NCI-H1930 (cell line): Measurements from ENCODE around the gene TRIM44.
"Not testable (repeated sequence)": the region's sequence is repeated elsewhere in the genome, so short reads cannot be mapped to it uniquely, and the experiment has no call there.

Source experiments
- DNase-seq, 2 experiments: peaks; one replicate each; lab custom pipeline; 2025; lab: John Stamatoyannopoulos, UW

The TRIM44 gene

GRCh38 chr11:35633827-35634423, 28.6 kb upstream of the TRIM44 start:
- no peak for DNase-seq

- DNase-seq, result no peak
These were observed 26.6 kb upstream of the TRIM44 start for GRCh38 chr11:35635933-35636332.

GRCh38 chr11:35639591-35640179, 22.9 kb upstream of the TRIM44 start:
- peak in 1 of 2 experiments; percentile 55 for DNase-seq

GRCh38 chr11:35641171-35641897, 21.2 kb upstream of the TRIM44 start:
- DNase-seq, result peak in 1 of 2 experiments; percentile 54

GRCh38 chr11:35641964-35642363, 20.6 kb upstream of the TRIM44 start:
- DNase-seq, result no peak

GRCh38 chr11:35647421-35648093, 15.0 kb upstream of the TRIM44 start:
- DNase-seq, result peak; percentile 37 to 52

GRCh38 chr11:35650006-35650405, 12.6 kb upstream of the TRIM44 start:
- DNase-seq, result no peak

GRCh38 chr11:35650467-35650866, 12.1 kb upstream of the TRIM44 start:
- DNase-seq, result no peak

GRCh38 chr11:35651263-35651662, 11.3 kb upstream of the TRIM44 start:
- DNase-seq, result no peak

GRCh38 chr11:35652786-35653185, 9.8 kb upstream of the TRIM44 start:
- DNase-seq, result not testable (repeated sequence)

- no peak for DNase-seq
These were observed 7.9 kb upstream of the TRIM44 start for GRCh38 chr11:35654711-35655110.

GRCh38 chr11:35655254-35655653, 7.3 kb upstream of the TRIM44 start:
- DNase-seq, result no peak

- DNase-seq, result no peak
These were observed 6.7 kb upstream of the TRIM44 start for GRCh38 chr11:35655856-35656255.

GRCh38 chr11:35658020-35658948, 4.3 kb upstream of the TRIM44 start:
- no peak for DNase-seq

- no peak for DNase-seq
These were observed 1.0 kb upstream of the TRIM44 start for GRCh38 chr11:35661534-35661933.

- no peak for DNase-seq
These were observed 420 bp upstream of the TRIM44 start for GRCh38 chr11:35662061-35662648.

- no peak for DNase-seq
These were observed 780 bp downstream of the TRIM44 start for GRCh38 chr11:35663408-35663702.

GRCh38 chr11:35664977-35665441, 2.4 kb downstream of the TRIM44 start:
- DNase-seq, result no peak

- DNase-seq, result no peak
These were observed 4.7 kb downstream of the TRIM44 start for GRCh38 chr11:35667257-35667656.

GRCh38 chr11:35668350-35668749, 5.8 kb downstream of the TRIM44 start:
- not testable (repeated sequence) for DNase-seq

- no peak for DNase-seq
These were observed 9.0 kb downstream of the TRIM44 start for GRCh38 chr11:35671396-35672127.
